GM19455 (cell line): Measurements from ENCODE around the gene ZNF254.
"Not testable (repeated sequence)": the region's sequence is repeated elsewhere in the genome, so short reads cannot be mapped to it uniquely, and the experiment has no call there.

Experiments
- ATAC-seq: cut with Tn5 transposase; IDR thresholded peaks from one replicate; pipeline ENCODE4 v1.9.1; 2021; ENCODE audit not compliant: unreplicated experiment

The ZNF254 gene

DNA sequence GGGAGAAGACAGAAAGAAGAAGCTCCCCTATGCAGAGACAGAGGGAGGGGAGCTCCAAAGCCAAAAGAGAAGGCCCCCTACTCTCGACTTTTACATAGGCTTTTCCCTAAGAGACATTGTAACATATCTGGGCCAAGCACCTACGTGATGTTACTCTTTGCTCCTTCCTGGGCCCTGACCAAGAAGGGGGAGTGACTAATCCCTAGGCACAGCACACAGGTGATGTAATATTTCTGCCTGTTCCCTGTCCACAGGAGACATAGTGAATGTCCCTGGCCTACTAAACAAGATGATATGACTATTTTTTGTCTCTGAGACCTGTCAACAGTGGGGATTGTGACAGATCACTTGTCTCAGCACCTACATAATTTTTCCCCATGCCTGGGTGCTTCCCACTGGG is 15.9 kb upstream of the ZNF254 start:
- no peak for ATAC-seq

- no peak for ATAC-seq
These were observed 14.3 kb upstream of the ZNF254 start for GRCh38 chr19:24072720-24073119.

- ATAC-seq, result no peak
These were observed 13.2 kb upstream of the ZNF254 start for GRCh38 chr19:24073807-24074206.

DNA sequence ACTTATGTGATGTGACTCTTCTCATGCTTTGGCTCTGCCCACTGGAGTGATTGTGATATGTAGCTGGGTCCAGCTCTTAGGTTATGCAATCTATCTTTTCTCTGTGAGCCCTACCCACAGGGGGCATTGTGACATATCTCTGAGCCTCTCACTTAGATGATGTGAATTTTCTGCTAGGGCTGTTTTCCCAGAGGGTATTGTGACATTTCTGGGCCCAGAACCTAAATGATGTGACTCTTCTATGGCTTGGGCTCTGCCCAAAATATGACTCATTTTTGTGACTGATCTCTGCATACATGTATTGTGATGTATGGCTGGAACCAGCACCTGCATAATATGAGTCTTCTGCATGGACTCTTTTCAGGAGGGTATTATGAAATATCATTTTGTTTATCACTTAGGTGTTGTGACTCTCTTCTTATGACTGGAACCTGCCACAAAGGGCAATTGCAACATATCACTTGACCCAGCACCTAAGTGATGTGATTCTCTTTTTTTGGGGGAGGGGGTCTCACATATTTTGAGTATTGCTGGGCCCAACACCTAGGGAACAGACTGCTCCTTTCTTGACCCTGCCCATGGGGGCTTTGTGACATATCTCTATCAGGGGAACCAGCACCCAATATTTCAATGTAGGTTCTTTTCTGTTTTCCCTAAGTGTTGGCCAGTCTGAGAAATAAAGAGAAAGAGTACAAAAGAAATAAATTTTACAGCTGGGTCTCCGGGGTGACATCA is 12.1 kb upstream of the ZNF254 start:
- no peak for ATAC-seq

GRCh38 chr19:24075530-24075929 is 11.5 kb upstream of the ZNF254 start:
- ATAC-seq, result not testable (repeated sequence)

DNA sequence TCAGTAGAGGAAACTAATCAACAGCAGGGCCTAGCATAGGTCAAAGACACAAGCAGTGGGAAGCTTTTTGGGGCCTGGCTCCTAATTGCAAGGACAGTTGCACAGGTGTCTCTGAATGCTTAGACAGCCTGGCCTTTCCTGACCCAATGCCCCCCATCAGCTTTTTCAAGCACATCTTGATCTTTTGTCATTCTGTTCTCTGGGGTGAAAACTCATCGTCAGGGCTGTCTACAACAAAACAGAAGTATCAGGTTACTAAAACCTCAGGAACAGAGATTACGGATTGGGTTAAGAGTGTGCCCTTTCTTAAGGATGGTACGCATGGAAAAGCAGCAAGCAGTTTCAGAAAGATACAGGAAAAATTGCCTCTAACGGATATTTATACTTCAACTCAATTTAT is 8.3 kb upstream of the ZNF254 start:
- ATAC-seq, result no peak

DNA sequence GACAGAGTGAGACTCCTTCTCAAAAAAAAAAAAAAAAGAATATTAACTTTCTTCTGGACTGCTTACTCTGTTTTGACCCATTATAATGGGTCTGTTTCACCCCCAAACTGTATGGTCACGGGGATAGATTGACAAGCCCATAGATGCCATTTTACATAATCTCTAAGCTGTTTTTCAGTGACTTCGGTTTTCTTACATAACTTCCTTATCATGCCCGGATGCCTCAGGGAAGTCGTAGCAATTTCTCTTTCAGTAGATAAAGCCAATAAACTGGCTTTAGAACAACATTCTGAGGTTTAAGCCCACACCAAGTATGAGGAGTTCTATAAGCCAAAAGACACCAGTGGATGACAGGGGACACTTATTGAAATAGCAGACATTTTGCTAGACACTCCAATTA is 5.9 kb upstream of the ZNF254 start:
- ATAC-seq, result no peak

DNA sequence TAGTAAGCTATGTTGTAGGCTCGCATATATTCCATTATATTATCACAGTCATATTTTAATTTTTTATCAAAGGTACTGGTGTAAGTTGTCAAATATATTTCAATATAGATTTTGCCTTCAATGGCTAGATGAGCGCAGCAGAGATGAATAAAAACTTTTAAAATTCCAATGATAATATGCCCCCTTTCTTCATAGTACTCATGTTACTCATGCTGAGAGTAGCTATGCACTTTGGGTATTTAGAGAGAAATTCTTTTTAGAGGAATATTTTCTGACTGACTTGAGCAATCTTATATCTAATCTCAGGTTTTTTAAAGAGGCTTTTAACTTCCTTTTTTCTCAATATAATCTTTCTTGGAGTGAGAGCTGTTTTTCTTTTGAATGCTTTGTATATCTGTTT is 11.4 kb downstream of the ZNF254 start:
- no peak for ATAC-seq

GRCh38 chr19:24099829-24100228 is 12.8 kb downstream of the ZNF254 start:
- ATAC-seq, result no peak

- ATAC-seq, result not testable (repeated sequence)
These were observed 13.6 kb downstream of the ZNF254 start for GRCh38 chr19:24100597-24100996.

GRCh38 chr19:24101459-24102115 is 14.6 kb downstream of the ZNF254 start:
- no peak for ATAC-seq

GRCh38 chr19:24127601-24128000 is 40.6 kb downstream of the ZNF254 start:
- no peak for ATAC-seq

DNA sequence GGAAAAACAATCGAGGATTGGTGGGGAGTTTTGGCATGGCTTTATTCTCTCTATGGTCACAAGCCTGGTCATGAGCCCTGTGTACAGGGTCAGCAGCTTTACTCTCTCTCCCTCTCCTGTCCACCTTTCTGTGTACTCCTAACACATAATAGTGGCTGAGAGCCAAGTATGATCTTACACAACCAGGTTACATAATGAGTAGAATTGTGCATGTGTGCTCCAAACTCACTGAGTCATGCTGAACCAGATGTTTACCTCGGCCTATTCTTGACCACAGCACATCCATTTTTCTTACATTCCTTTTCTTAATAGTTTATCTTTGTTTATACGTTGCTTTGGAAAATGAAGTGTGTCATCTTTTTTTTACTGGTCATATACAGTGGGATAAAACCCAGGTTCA is 53.1 kb downstream of the ZNF254 start:
- no peak for ATAC-seq

- ATAC-seq, result no peak
These were observed 53.6 kb downstream of the ZNF254 start for GRCh38 chr19:24140591-24140990.

GRCh38 chr19:24141612-24142011 is 54.6 kb downstream of the ZNF254 start:
- no peak for ATAC-seq

- ATAC-seq, result no peak
These were observed 55.8 kb downstream of the ZNF254 start for GRCh38 chr19:24142771-24143170.

- no peak for ATAC-seq
These were observed 72.7 kb downstream of the ZNF254 start for GRCh38 chr19:24159707-24160106.

DNA sequence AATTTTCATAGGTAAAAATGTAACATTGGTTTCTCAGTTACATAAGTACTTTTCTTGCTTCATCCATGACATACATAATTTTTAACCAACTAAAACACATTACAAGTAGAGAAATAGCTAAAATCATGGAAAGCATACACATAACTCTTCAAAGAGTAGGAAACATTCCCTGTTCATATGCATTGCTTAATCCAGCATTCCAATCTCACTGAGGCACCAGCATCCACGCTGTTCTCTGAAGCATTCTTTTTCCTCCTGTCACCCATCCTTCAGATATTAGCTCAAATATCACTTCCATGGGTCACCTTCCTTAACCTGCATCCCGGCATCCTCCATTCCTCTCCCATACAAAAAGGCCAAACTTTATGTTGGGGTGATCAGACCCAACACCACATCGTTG is 79.1 kb downstream of the ZNF254 start:
- ATAC-seq, result no peak

- no peak for ATAC-seq
These were observed 86.9 kb downstream of the ZNF254 start for GRCh38 chr19:24173882-24174281.

- ATAC-seq, result no peak
These were observed 90.7 kb downstream of the ZNF254 start for GRCh38 chr19:24177686-24178085.

- no peak for ATAC-seq
These were observed 91.2 kb downstream of the ZNF254 start for GRCh38 chr19:24178207-24178606.
